Measurements from ENCODE around the gene FIBCD1.

Gene FIBCD1

GRCh38 chr9:130895481-130896232 lies 43.4 kb downstream of the FIBCD1 start:
- TF ChIP-seq, protein P1, sequence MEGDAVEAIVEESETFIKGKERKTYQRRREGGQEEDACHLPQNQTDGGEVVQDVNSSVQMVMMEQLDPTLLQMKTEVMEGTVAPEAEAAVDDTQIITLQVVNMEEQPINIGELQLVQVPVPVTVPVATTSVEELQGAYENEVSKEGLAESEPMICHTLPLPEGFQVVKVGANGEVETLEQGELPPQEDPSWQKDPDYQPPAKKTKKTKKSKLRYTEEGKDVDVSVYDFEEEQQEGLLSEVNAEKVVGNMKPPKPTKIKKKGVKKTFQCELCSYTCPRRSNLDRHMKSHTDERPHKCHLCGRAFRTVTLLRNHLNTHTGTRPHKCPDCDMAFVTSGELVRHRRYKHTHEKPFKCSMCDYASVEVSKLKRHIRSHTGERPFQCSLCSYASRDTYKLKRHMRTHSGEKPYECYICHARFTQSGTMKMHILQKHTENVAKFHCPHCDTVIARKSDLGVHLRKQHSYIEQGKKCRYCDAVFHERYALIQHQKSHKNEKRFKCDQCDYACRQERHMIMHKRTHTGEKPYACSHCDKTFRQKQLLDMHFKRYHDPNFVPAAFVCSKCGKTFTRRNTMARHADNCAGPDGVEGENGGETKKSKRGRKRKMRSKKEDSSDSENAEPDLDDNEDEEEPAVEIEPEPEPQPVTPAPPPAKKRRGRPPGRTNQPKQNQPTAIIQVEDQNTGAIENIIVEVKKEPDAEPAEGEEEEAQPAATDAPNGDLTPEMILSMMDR (IDR thresholded peaks at IDR 0.05), result no peak
- no peaks in the 10 kb centered on the region for H3K9me3 ChIP-seq
- DNase-seq, result no peak
- H3K27me3 ChIP-seq, result peaks cover 0 to 29% of the 10 kb centered on the region in 2 donors
- peaks cover 0 to 22% (median 16%) of the 10 kb centered on the region in 4 donors for H3K4me1 ChIP-seq
- H3K36me3 ChIP-seq, result peaks cover 16 to 38% (median 35%) of the 10 kb centered on the region in 3 donors
- intact Hi-C loops (cut with DNase I; ENCODE audit: low total_unique reads), result no loop called here
- no peak overlapping the region for H3K4me3 ChIP-seq
- H3K27ac ChIP-seq, result no peak overlapping the region

DNA sequence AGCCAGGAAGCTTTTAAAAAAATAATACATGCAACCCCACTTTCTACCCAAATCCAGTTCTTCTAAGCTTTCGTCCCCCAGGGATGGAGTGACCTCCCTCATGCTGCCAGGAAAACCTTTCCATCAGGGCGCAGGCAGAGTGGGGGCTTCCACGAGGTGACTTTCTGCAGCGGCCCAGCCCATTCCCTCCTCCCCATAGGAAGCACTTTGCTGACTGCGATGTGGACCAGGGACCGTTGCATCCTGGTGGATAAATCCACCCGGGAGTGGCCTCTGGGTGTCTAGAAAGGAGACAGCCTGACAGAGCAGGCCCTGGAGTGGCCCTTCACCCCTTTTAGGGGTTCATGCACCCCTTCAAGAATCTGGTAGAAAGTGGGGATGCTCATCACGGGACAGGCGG lies 44.0 kb downstream of the FIBCD1 start:
- H3K27ac ChIP-seq, result no peak overlapping the region
- TF ChIP-seq, protein P1 (IDR thresholded peaks at IDR 0.05), result no peak

GRCh38 chr9:130894546-130894945 lies 44.5 kb downstream of the FIBCD1 start:
- DNase-seq, result no peak
- Histone ChIP-seq H3K27ac (no peak overlapping the region), H3K36me3 (peaks cover 26 to 49% (median 47%) of the 10 kb centered on the region in 3 donors), H3K9me3 (no peaks in the 10 kb centered on the region), H3K27me3 (peaks cover 0 to 23% of the 10 kb centered on the region in 2 donors), H3K4me3 (no peak overlapping the region), H3K4me1 (peaks cover 0 to 22% (median 16%) of the 10 kb centered on the region in 4 donors)
- TF ChIP-seq, protein P1 (IDR thresholded peaks at IDR 0.05), result no peak
- intact Hi-C loops (cut with DNase I; ENCODE audit: low total_unique reads), result no loop called here

More for the DNA sequence above, 44.0 kb downstream of the FIBCD1 start:
- Histone ChIP-seq H3K27me3 (peaks cover 0 to 25% of the 10 kb centered on the region in 2 donors), H3K4me1 (peaks cover 0 to 22% (median 16%) of the 10 kb centered on the region in 4 donors), H3K36me3 (peaks cover 22 to 44% (median 42%) of the 10 kb centered on the region in 3 donors), H3K4me3 (no peak overlapping the region), H3K9me3 (no peaks in the 10 kb centered on the region)
- intact Hi-C loops (cut with DNase I; ENCODE audit: low total_unique reads), result no loop called here
- no peak for DNase-seq

GRCh38 chr9:130893341-130894101 lies 45.5 kb downstream of the FIBCD1 start:
- TF ChIP-seq, protein P1 (IDR thresholded peaks at IDR 0.05), result no peak
- no peaks in the 10 kb centered on the region for H3K9me3 ChIP-seq
- H3K4me1 ChIP-seq, result peaks cover 0 to 22% (median 16%) of the 10 kb centered on the region in 4 donors
- H3K27me3 ChIP-seq, result peaks cover 0 to 16% of the 10 kb centered on the region in 2 donors
- no peak overlapping the region for H3K4me3 ChIP-seq
- H3K27ac ChIP-seq, result no peak overlapping the region
- peak in 1 of 2 donors; percentile 67 for DNase-seq
- intact Hi-C loops (cut with DNase I; ENCODE audit: low total_unique reads), result no loop called here
- peaks cover 31 to 57% (median 57%) of the 10 kb centered on the region in 3 donors for H3K36me3 ChIP-seq

DNA sequence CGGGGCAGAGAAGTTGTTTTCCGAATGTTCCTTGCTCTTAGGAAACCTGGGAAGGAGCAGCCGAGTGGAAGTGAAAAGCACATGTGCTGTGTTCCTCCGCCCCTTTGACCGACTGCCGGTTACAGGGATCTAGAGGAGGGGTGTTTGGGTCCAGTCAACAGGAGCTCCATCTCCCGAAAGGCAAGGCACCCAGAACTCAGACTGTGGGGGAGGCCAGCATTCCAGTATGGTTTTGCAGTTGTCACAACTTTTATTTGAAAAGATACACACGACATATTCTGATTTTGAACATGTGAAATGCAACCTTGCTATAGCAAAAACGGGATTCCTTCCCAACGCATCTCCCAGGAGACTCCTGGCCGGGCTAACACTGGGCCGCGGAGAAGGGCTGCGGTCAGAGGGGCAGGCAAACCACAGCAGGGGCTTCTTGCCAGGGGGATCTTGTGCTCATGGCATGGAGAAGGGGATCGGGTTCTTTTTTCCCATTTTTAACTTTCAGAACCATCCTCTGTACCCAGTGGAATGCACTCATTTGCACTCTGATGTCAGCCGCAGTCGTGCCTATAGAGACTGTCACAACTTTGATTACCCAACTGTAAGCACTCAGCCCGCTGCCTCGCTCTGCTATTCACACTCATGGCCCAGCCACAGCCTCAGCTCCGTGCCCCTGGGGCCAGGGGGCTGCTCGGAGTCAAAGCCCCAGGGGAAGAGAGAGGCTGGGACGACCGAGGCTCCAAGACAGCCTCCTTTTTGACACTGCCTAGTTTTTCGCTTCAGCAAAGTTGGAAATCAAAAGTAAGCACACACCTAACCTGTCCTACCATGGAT lies 46.4 kb downstream of the FIBCD1 start:
- Histone ChIP-seq H3K4me1 (peaks cover 0 to 23% (median 14%) of the 10 kb centered on the region in 4 donors), H3K27me3 (peaks cover 0 to 8% of the 10 kb centered on the region in 2 donors), H3K36me3 (peaks cover 40 to 66% (median 65%) of the 10 kb centered on the region in 3 donors), H3K9me3 (no peaks in the 10 kb centered on the region), H3K4me3 (no peak overlapping the region), H3K27ac (no peak overlapping the region)
- TF ChIP-seq, protein P1 (IDR thresholded peaks at IDR 0.05), result no peak
- intact Hi-C loops (cut with DNase I; ENCODE audit: low total_unique reads), result no loop called here
- no peak for DNase-seq

Data from tibial artery (tissue), 4 donors.